HUDEP-2 (cell line): ENCODE measurements around the gene ZNF791.
A peak's percentile ranks its signal among the peaks of the same experiment; 100 is the strongest.
"Not testable (repeated sequence)": the region's sequence is repeated elsewhere in the genome, so short reads cannot be mapped to it uniquely, and the experiment has no call there.

Experiments
- DNase-seq, 76 experiments: peaks; one replicate each; lab custom pipeline; 2025; ENCODE audit not compliant: unreplicated experiment in 76 of 76; lab: John Stamatoyannopoulos, UW

The ZNF791 gene

DNA sequence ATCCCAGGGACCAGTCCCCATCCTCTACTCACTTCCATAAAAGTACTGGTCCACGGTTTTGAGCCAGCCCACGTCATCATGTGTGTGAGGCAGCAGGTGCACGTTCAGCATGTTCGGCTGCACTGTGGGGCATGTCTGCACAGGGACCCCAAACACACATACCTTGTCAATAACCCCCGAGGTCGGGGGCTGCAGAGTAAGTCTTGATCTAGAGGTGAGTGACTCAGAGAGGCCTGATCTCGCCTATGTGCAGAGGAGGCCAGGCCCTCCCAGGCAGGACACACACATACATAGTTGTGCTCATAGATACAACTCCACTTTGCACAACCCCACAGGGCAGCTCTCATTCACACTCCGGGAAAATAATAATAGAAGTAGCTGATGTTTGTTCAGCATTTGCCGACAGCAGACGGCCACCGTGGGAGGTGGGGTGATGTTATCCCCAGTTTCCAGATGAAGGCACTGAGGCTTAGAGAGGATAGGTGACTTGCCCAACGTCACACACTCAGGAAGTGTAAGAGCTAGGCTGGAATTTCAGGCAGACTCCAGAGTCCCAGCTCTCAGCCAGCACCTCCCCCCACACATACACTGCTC is 55.0 kb downstream of the ZNF791 start:
- DNase-seq, result no peak

DNA sequence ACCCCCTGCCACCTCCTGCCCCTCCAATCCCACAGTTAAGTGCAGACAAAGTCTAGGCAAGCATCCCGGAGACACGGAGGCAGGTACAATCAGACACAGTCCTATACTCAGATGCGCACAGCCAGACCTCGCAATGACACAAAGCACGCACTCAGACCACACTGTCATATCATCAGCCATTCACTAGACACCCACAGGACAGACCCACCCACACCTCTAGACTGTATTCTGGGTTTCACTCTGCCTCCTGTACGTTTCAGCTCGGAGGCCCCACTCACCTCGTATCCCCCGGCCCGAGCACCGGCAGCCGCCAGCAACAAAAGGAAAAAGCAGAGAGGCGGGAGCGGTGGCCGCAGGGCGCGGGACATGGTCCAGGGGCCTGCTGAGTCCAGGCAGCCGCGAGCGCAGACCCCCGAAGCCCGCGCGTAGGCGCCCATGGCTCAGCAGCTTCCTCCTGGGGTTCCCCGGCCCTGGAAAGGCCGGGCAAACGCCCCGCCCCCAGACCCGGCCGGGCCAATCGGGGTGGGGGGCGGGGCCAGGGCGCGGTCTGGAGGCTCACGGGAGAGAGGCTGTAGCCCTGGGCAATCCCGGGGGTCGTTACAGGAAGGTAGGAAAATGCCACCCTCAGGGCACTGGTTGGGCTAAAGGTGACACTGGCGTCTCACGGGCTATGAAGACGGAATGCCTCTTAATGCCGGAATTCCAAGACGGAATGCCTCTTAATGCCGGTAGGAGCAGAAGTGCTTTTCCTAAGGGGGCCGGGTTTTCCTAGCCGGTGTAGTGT is 55.7 kb downstream of the ZNF791 start, which contains the start of the genes MAN2B1 and WDR83:
MAN2B1 (minus strand) TSS at position 478 of the 784 bp plus-strand sequence; CDS start at position 437, 41 bp downstream.
WDR83 (plus strand) TSS at position 543 of the 784 bp plus-strand sequence. CDS start 2,984 bp downstream, outside the sequence.
- peak in 65 of 76 experiments; percentile 3 to 84 (median 65) for DNase-seq

GRCh38 chr19:12667731-12668302 is 57.1 kb downstream of the ZNF791 start:
- DNase-seq, result peak in 13 of 76 experiments; percentile 8 to 53 (median 17)

DNA sequence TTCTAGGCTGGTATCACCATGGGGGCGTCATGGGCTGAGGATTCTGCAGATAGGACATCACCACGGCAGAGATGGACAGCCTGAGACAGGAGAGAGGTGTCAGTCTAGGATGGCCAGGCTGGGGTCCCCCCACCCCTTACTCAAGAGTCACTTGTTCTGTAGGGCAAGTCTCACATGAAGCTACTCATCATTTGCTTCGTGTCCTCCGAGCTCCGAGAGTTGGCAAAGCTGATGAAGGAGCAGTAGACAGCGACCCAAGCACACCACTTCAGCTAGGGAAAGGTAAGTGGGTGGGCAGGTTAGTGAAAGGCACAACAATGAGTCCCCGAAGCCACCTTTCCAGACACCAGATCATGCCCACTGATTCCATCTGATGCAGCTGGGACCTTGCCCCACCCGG is 57.6 kb downstream of the ZNF791 start:
- no peak for DNase-seq

GRCh38 chr19:12668932-12669269 is 58.2 kb downstream of the ZNF791 start:
- DNase-seq, result peak in 61 of 76 experiments; percentile 10 to 94 (median 60)

GRCh38 chr19:12669270-12670158 is 58.8 kb downstream of the ZNF791 start:
- peak in 72 of 76 experiments; percentile 10 to 94 (median 70) for DNase-seq

DNA sequence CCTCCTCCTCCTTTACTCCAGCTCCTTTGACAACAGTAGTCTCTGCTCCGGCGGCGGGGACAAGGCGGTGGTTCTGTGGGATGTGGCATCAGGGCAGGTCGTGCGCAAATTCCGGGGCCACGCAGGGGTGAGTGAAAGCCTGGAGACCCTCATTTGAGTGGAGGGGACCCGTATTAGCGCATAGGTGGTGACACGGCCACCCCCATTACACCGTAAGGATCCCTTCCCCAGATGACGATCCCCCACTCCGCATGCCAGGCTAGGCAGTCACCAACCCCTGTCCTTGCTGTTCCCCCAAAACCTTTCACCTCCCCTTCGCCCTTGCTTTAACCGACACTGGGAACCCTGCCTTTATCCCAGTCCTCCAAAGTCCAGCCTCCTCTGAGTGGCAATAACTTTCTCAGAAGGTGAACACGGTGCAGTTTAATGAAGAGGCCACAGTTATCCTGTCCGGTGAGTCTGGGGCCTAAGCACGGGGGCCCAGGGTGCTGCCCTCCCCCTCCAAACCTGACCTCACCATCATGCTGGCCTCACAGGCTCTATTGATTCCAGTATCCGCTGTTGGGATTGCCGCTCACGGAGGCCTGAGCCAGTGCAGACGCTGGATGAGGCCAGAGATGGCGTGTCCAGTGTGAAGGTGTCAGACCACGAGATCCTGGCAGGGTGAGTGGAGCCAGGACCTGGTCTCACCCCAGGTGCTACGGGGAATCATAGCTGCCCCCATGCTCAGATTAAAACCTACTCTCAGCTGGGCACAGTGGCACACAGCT is 59.6 kb downstream of the ZNF791 start:
- no peak for DNase-seq

DNA sequence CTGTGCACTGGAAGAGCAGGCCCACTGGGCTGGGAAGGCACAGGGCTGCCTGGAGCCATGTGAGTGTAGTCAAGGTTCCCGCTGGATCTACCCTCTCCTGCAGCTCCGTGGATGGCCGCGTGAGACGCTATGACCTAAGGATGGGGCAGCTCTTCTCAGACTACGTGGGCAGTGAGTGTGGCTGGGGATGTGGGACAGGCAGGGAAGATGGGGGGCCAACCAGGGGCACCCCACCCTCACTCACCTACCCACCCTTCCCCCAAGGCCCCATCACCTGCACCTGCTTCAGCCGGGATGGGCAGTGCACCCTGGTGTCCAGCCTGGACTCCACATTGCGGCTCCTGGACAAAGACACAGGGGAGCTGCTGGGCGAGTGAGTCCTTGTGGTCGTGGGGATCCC is 62.0 kb downstream of the ZNF791 start:
- DNase-seq, result no peak

DNA sequence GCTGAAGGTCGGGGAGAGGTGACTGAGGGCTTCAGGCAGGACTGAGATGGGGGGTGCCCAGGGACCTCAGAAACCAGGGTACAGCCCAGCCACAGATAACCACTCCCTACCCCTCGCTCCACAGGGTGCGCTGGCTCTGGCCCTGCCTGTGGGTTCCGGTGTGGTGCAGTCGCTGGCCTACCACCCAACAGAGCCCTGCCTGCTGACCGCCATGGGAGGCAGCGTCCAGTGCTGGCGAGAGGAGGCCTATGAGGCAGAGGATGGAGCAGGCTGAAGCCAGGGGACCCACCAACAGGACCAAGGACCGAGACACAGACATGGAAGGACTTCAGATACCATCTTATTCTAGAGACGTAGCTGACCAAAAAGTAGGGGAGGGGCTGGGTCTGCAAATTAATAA is 64.7 kb downstream of the ZNF791 start:
- no peak for DNase-seq

- no peak for DNase-seq
These were observed 65.2 kb downstream of the ZNF791 start for GRCh38 chr19:12675940-12676339.

GRCh38 chr19:12676384-12676792 is 65.7 kb downstream of the ZNF791 start:
- peak in 73 of 76 experiments; percentile 39 to 96 (median 83) for DNase-seq

GRCh38 chr19:12676928-12677327 is 66.2 kb downstream of the ZNF791 start:
- DNase-seq, result no peak

- DNase-seq, result not testable (repeated sequence)
These were observed 67.3 kb downstream of the ZNF791 start for GRCh38 chr19:12678039-12678438.

DNA sequence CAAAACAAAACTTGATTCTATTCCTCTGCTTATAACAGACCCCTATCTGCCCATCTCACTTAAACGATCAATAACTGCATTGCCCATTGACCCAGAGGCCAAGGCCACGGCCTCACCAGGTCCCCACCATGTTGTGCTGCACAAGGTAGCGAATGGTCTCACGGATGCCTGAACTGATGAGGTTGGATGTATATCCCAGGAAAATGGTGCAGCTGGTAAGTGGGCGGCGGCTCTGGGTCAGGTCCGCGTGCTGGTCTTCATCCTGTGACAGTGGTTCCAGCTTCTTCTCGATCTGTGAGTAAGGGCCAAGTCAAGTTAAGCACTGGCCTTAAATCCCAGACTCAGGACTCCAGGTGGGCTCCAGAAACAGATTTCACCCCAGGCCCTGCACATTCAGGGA is 69.3 kb downstream of the ZNF791 start:
- no peak for DNase-seq

- peak; percentile 53 to 97 (median 93) for DNase-seq
These were observed 70.6 kb downstream of the ZNF791 start, which contains the start of gene DHPS for GRCh38 chr19:12681074-12681987. Gene DHPS (minus strand): TSS chr19:12681880. CDS start chr19:12681766, 114 bp downstream.
